IMR-90 (cell line): ENCODE measurements around the gene CYP11A1. TPM values are rescaled to one million over a fixed set of nuclear protein-coding genes. Genes with fewer than 3 reads are reported as not detected.
A peak's percentile ranks its signal among the peaks of the same experiment; 100 is the strongest.

Experiments used
- ATAC-seq: fragments of 200-7000 bp; cut with Tn5 transposase; 2 replicates; pipeline ENCODE4 v1.9.1; 2020; ENCODE audit warnings: low read depth, mild to moderate bottlenecking, moderate library complexity
- BruUV-seq: library from RNA; stranded (reverse); fragments of 400-500 nt; replicated peaks from 2 replicates; lab custom pipeline; 2021; lab: Mats Ljungman, UMichigan
- CTCF ChIA-PET: fragments of 300-600 bp; formaldehyde crosslinking; extraction: SDS; loops from one replicate; lab custom pipeline; 2021; ENCODE audit warnings: antibody characterized with exemption; lab: Yijun Ruan, JAX
- POLR2A ChIA-PET: fragments of 300-600 bp; sonication (Branson Sonifier 250); formaldehyde crosslinking; loops from one replicate; lab custom pipeline; 2022; ENCODE audit warnings: antibody characterized with exemption; ENCODE audit not compliant: unreplicated experiment; lab: Charles Lee
- DNase-seq: peaks from one replicate; pipeline ENCODE4 v3.0.0; 2013
- H2AFZ ChIP-seq: replicated peaks from 2 replicates; pipeline ENCODE3; 2013; ENCODE audit warnings: low read length, mild to moderate bottlenecking; ENCODE audit not compliant: poor library complexity
- H2AK5ac ChIP-seq: 2 replicates; pipeline ENCODE4 v1.6.1; 2013; ENCODE audit warnings: low read depth, low read length, inconsistent platforms
- H2AK9ac ChIP-seq: replicated peaks from 2 replicates; pipeline ENCODE3; 2013; ENCODE audit warnings: mild to moderate bottlenecking, low read depth, low read length, moderate library complexity; ENCODE audit not compliant: poor library complexity
- H2BK120ac ChIP-seq: 2 replicates; pipeline ENCODE4 v1.6.1; 2013; ENCODE audit warnings: low read depth, low read length, inconsistent platforms
- H2BK15ac ChIP-seq: 3 replicates; pipeline ENCODE4 v1.6.1; 2013; ENCODE audit warnings: low read depth, low read length, inconsistent platforms
- H2BK20ac ChIP-seq: 2 replicates; pipeline ENCODE4 v1.6.1; 2013; ENCODE audit warnings: low read depth, mild to moderate bottlenecking, inconsistent platforms, low read length, moderate library complexity
- H2BK5ac ChIP-seq: 2 replicates; pipeline ENCODE4 v1.6.1; 2013; ENCODE audit warnings: mild to moderate bottlenecking, low read depth, low read length, inconsistent platforms; ENCODE audit not compliant: poor library complexity, severe bottlenecking
- H3K14ac ChIP-seq: replicated peaks from 2 replicates; pipeline ENCODE4 v1.6.1; 2013; ENCODE audit warnings: low read depth, low read length, inconsistent platforms
- H3K18ac ChIP-seq: 2 replicates; pipeline ENCODE4 v1.6.1; 2013; ENCODE audit warnings: low read depth, low read length, control low read depth
- H3K23ac ChIP-seq: 2 replicates; pipeline ENCODE4 v1.6.1; 2013; ENCODE audit warnings: low read depth, low read length, inconsistent platforms
- H3K27ac ChIP-seq: 2 replicates; pipeline ENCODE4 v1.5.1; 2013; ENCODE audit warnings: mild to moderate bottlenecking, control low read depth, low read length; ENCODE audit not compliant: insufficient read depth
- H3K27me3 ChIP-seq: 2 replicates; pipeline ENCODE4 v1.6.1; 2013; ENCODE audit warnings: low read length; ENCODE audit not compliant: control insufficient read depth, insufficient read depth
- H3K36me3 ChIP-seq: 2 replicates; pipeline ENCODE4 v1.6.1; 2013; ENCODE audit warnings: low read length, mixed read lengths; ENCODE audit not compliant: control insufficient read depth, insufficient read depth
- H3K4ac ChIP-seq: 2 replicates; pipeline ENCODE4 v1.6.1; 2013; ENCODE audit warnings: low read depth, low read length, inconsistent platforms
- H3K4me1 ChIP-seq: 2 replicates; pipeline ENCODE4 v1.6.1; 2013; ENCODE audit warnings: low read length, mixed read lengths; ENCODE audit not compliant: control insufficient read depth, insufficient read depth
- H3K4me2 ChIP-seq: 2 replicates; pipeline ENCODE4 v1.6.1; 2013; ENCODE audit warnings: low read depth, mild to moderate bottlenecking, control low read depth, low read length, moderate library complexity
- H3K4me3 ChIP-seq: 2 replicates; pipeline ENCODE4 v1.5.1; 2013; ENCODE audit warnings: low read depth, mild to moderate bottlenecking, control low read depth, low read length, moderate library complexity; ENCODE audit not compliant: insufficient read depth
- H3K56ac ChIP-seq: 2 replicates; pipeline ENCODE4 v1.6.1; 2013; ENCODE audit warnings: low read length, inconsistent platforms; ENCODE audit not compliant: insufficient read depth; ENCODE audit errors: extremely low read depth
- H3K79me1 ChIP-seq, 2 experiments: 2 replicates each; pipeline ENCODE4 v1.6.1; 2013; ENCODE audit warnings: low read length in 2 of 2, inconsistent platforms in 1 of 2, low read depth in 1 of 2
- H3K9ac ChIP-seq: 2 replicates; pipeline ENCODE4 v1.6.1; 2013; ENCODE audit warnings: low read depth, low read length, control low read depth
- H3K9me1 ChIP-seq: 2 replicates; pipeline ENCODE4 v1.6.1; 2013; ENCODE audit warnings: low read length, inconsistent platforms; ENCODE audit not compliant: insufficient read depth
- H3K9me3 ChIP-seq: 2 replicates; pipeline ENCODE4 v1.6.1; 2013; ENCODE audit warnings: low read length; ENCODE audit not compliant: control insufficient read depth, insufficient read depth
- H4K20me1 ChIP-seq: 2 replicates; pipeline ENCODE4 v1.6.1; 2013; ENCODE audit warnings: low read length, inconsistent platforms; ENCODE audit not compliant: insufficient read depth
- H4K5ac ChIP-seq: 2 replicates; pipeline ENCODE4 v1.6.1; 2013; ENCODE audit warnings: mild to moderate bottlenecking, low read depth, low read length, control low read depth
- H4K8ac ChIP-seq, 2 experiments: 2 replicates each; pipeline ENCODE4 v1.6.1; 2013; ENCODE audit warnings: low read depth in 2 of 2, low read length in 2 of 2, control low read depth in 1 of 2, inconsistent platforms in 1 of 2
- H4K91ac ChIP-seq: 2 replicates; pipeline ENCODE4 v1.6.1; 2013; ENCODE audit warnings: low read depth, low read length, inconsistent platforms; ENCODE audit not compliant: insufficient read depth
- BHLHE40 ChIP-seq: fragments of 150-350 bp; IDR thresholded peaks from 2 replicates; pipeline ENCODE4 v1.6.1; 2016; ENCODE audit warnings: mild to moderate bottlenecking, low read depth, low read length
- CHD1 ChIP-seq: IDR thresholded peaks from 2 replicates; pipeline ENCODE4 v1.6.1; 2012; ENCODE audit warnings: low read depth, low read length, improper control_type of control experiment
- ELK1 ChIP-seq: fragments of 150-350 bp; IDR thresholded peaks from 2 replicates; pipeline ENCODE4 v1.6.1; 2016; ENCODE audit warnings: low read depth, mild to moderate bottlenecking, low read length, moderate library complexity, borderline replicate concordance
- MAFK ChIP-seq: IDR thresholded peaks from 2 replicates; pipeline ENCODE4 v1.6.1; 2012; ENCODE audit warnings: low read depth, low read length, improper control_type of control experiment
- MAZ ChIP-seq: IDR thresholded peaks from 2 replicates; pipeline ENCODE4 v1.6.1; 2012; ENCODE audit warnings: low read depth, mild to moderate bottlenecking, low read length, improper control_type of control experiment, moderate library complexity, borderline replicate concordance
- POLR2A ChIP-seq: IDR thresholded peaks from 2 replicates; pipeline ENCODE4 v1.6.1; 2012; ENCODE audit warnings: mild to moderate bottlenecking, low read depth, low read length
- RAD21 ChIP-seq: IDR thresholded peaks from 2 replicates; pipeline ENCODE4 v1.6.1; 2012; ENCODE audit warnings: low read length, improper control_type of control experiment
- RFX5 ChIP-seq: IDR thresholded peaks from 2 replicates; pipeline ENCODE4 v1.8.0; 2012; ENCODE audit warnings: low read depth, mild to moderate bottlenecking, low read length, moderate library complexity
- WGBS, 2 experiments: methylation state at CpG; one replicate each; pipeline versions ENCODE4 v1.1.5 to v1.1.7; 2013; ENCODE audit warnings: missing lambda C conversion rate in 2 of 2; ENCODE audit not compliant: insufficient read length in 1 of 2; ENCODE audit errors: extremely low coverage in 2 of 2; 5-methylcytosine and 5-hydroxymethylcytosine counted together
- dilution Hi-C: fragments of 300-500 bp; cut with HindIII; formaldehyde crosslinking; loops from one replicate; pipeline ENCODE4 v1.14.3; 2018; ENCODE audit warnings: low sequenced_read_pairs; ENCODE audit not compliant: unreplicated experiment
- in situ Hi-C: fragments of 300-500 bp; cut with MboI; formaldehyde crosslinking; loops from 3 replicates; pipeline ENCODE4 v1.14.3; 2019; ENCODE audit warnings: low sequenced_read_pairs, inconsistent platforms, mixed read lengths
- intact Hi-C: fragments of 100-400 bp; cut with micrococcal nuclease; formaldehyde crosslinking; loops from 2 replicates; pipeline ENCODE4 v1.10.0; 2022
- polyA plus RNA-seq, 3 experiments: library from polyadenylated mRNA; depleted of rRNA; stranded (reverse); fragments of >200 nt; gene quantifications; 2 replicates each; pipeline ENCODE4 v1.2.3, GENCODE V29; 2012; ENCODE audit warnings: low replicate concordance in 1 of 3
- total RNA-seq: library from RNA; depleted of rRNA; stranded (reverse); fragments of >200 nt; gene quantifications from 2 replicates; pipeline ENCODE4 v1.2.3, GENCODE V29; 2012

Gene CYP11A1
- total and polyA plus RNA-seq, 2 of the 4 experiments (the other 2 are of a cell fraction): 0.18 to 0.50 TPM

DNA sequence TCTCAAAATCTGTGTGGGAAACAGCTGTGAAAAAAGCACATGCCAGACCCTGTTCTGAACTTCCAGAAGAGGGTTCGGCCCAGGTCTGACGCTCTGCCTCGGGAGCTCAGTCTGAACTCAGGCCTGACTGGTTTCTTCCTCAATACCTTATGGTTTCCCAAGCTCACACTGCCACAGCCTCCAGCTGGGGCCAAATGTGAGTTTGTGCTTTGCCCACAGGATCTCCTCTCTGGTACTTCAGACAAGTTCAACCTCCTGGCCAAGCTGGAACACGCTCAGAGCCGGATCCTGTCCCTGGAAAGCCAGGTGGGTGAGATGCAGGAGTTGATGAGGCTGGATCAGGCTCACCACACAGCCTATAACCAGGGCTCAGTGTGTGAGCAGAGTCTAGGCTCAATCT is 33.8 kb downstream of the CYP11A1 start:
- Histone ChIP-seq H4K5ac (no peak overlapping the region), H3K79me1 (no peaks in the 10 kb centered on the region), H2BK5ac (no peak overlapping the region), H4K91ac (no peak overlapping the region), H2AFZ (peak overlapping the region; percentile 58), H2BK20ac (no peak overlapping the region), H2AK9ac (no peak overlapping the region), H3K27ac (no peak overlapping the region), H3K18ac (no peak overlapping the region), H4K20me1 (no peaks in the 10 kb centered on the region), H3K9ac (no peak overlapping the region), H3K4me3 (no peak overlapping the region), H3K14ac (no peak overlapping the region), H3K56ac (no peak overlapping the region), H3K4me1 (no peaks in the 10 kb centered on the region), H2AK5ac (no peak overlapping the region), H3K4me2 (no peak overlapping the region), H2BK15ac (no peak overlapping the region), H3K27me3 (peaks cover 45% of the 10 kb centered on the region), H3K9me3 (no peaks in the 10 kb centered on the region), H3K23ac (no peak overlapping the region; the same call in 1 of the 2 replicates), H4K8ac (no peak overlapping the region), H3K36me3 (no peaks in the 10 kb centered on the region), H2BK120ac (no peak overlapping the region), H3K9me1 (0 out of 2 replicates have a peak, but pooled peaks cover 7% of the 10 kb centered on the region), H3K4ac (no peak overlapping the region)
- no TSS peak for BruUV-seq
- in situ Hi-C loops: no loop called here
- ChIA-PET CTCF (no interaction called here), POLR2A (no interaction called here)
- no peak; the same call in 1 of the 2 replicates for ATAC-seq
- no peak for TF ChIP-seq CHD1
- no peak for TF ChIP-seq RFX5
- no peak for TF ChIP-seq ELK1
- TF ChIP-seq BHLHE40: no peak
- TF ChIP-seq MAZ: no peak
- no peak for TF ChIP-seq RAD21
- no peak for TF ChIP-seq POLR2A
- no peak for TF ChIP-seq MAFK
- dilution Hi-C loops: no loop called here
- intact Hi-C loops: no loop called here
- no peak for DNase-seq
- WGBS, 2 experiments: no CpG with 5 or more reads among the region's 5 CpGs
